HG02973 (cell line): ENCODE data around the gene SLC39A3.

Source experiments
- ATAC-seq: cut with Tn5 transposase; IDR thresholded peaks from one replicate; pipeline ENCODE4 v1.9.1; 2021; ENCODE audit warnings: moderate library complexity; ENCODE audit not compliant: unreplicated experiment

The SLC39A3 gene

DNA sequence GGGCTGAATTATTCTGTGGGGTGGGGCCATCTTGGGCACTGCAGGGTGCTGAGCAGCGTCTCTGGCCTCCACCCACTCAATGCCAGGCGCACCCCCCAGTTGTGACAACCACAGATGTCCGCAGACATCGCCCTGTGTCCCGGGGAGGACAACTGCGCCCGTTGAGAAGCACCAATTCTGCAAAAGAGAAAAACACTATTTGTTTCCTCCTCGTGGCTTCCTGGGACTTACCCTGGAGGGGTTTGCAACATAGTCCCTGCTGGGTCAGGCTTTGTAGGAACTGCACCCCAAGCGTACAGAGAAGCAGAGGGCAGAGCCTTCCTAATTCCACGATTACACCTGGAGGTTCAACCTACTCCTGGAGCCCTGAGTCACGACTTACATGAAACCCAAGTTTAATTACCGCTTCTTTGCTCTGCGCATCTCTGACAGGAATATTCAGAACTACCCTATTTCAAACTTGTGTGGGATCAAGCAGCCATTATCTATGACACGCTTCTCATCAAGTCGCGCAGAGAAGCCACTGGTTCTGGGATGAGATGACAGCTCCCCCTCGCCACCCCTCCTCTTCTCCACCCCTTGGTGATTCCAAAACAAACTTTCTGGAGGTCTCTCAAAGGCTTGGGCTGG is 11.1 kb upstream of the SLC39A3 start:
- ATAC-seq: no peak

DNA sequence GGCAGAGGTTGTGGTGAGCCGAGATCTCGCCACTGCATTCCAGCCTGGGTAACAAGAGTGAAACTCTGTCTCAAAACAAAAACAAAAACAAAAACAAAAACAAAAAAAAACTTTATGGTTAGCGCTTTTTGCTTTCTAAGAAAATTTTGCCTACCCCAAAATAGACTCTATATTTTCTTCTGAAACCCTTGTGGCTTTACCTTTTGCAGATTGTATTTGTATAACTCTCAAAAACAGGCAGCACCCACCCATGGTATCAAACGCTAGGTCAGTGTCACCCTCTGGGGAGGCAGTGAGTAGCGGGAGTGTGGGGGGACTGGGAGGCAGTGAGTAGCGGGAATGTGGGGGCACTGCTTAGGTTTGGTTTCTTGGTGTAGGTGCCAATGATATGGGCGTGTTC is 7.5 kb upstream of the SLC39A3 start:
- no peak for ATAC-seq

DNA sequence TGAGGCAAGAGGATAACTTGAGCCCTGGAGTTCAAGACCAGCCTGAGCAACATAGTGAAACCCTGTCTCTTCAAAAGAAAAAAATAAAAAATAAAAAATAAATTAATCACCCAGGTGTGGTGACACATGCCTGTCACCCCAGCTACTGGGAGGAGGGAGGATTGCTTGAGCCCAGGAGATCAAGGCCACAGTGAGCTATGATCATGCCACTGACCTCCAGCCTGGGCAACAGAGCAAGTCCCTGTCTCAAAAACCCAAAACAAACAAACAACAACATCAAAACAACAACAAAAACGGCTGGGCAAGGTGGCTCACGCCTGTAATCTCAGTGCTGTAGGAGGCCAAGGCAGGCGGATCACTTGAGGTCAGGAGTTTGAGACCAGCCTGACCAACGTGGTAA is 4.3 kb upstream of the SLC39A3 start:
- no peak for ATAC-seq

- no peak for ATAC-seq
Observed at GRCh38 chr19:2743099-2743498, 3.3 kb upstream of the SLC39A3 start.

DNA sequence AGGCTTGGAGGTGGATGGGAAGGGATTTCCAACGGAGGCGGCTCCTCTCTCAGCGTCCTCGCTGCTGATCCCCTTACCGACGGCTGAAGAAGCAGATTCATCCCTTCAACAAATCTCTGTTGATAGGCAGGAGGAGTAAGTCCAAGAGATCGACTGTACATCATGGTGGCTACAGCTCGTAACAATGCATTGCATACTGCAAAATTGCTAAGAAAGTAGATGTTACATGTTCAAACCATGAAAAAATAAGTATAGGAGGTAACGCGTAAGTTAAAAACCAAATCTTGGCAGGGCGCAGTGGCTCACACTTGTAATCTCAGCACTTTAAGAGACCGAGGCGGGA is 468 bp upstream of the SLC39A3 start:
- no peak for ATAC-seq

DNA sequence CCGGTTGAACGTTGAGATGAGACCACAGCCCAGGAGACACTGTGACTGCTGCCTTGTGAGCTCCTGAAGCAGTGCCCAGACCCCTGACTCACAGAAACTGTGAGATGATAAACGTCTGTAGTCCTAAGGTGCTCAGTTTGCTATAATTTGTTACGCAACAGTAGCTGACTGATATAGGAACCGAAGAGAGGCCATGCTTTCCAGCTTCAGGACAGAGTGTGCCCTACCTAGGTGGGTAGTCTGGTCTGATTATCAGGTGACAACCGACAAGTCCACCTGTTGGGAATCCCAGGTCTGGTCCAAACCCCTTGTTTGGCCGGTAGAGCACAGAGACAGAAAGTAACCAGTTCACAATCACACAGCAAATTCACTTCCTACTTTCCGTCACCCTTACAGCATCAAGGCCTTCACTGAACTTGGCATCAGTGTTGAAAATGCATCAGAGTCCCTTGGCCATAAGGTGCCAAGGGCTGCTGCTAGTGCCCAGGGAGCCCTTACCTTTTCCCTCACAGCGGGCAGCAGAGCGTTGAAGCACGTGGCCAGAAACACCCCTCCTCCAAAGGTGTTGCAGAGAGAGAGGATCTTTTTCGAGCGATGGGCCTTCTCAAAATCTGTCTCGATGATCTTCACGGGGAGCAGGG is 3.1 kb downstream of the SLC39A3 start:
- no peak for ATAC-seq

DNA sequence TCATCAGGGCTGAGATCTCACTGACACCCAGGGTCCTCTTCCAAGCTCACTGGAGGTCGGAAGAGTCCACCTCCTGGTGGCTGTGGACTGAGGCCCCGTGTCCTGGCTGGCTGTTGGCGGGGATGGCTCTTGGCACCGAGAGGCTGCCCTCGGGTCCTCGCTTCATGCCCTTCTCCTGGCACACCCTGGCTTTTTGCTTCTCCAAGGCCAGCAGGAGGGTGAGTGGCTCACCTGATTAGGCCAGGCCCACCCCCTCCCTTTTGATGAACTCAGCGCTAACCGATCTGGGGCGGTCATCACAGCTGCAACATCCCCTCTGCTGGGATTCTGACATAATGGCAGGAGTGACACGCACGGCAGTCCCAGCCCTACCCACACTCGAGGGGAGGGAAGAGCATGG is 4.4 kb downstream of the SLC39A3 start:
- no peak for ATAC-seq

DNA sequence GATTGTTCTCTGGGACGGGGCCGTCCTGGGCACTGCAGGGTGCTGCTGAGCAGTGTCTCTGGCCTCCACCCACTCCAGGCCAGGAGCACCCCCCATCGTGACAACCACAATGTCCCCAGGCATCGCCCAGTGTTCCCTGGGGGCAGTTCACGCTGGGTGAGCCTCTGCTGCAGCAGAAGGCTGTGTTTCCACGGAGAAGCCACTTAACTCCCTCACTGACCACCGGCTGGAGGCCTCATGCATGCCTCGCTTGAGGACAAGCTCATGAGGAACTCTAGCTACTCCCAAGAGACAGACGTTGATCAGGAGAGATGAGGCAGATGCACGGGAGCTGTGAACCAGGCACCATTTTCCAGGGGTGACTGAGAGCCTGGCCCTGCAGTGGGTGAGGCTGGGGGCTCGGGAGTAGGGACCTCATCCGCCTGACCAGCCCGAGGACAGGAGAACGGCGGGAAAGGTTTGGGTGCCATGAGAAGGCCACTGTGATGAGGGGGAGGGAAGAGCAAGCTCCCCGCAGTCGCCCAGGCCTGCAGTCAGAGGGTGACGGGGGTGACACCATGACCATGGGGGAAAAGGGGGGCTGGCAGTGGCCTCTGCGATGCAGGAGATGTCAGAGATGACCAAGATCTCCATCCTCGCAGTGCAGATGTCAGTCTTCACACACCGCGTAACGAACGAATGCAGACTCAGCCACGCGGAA is 5.1 kb downstream of the SLC39A3 start:
- no peak for ATAC-seq

- ATAC-seq: no peak
Observed at GRCh38 chr19:2733930-2734588, 5.8 kb downstream of the SLC39A3 start.

DNA sequence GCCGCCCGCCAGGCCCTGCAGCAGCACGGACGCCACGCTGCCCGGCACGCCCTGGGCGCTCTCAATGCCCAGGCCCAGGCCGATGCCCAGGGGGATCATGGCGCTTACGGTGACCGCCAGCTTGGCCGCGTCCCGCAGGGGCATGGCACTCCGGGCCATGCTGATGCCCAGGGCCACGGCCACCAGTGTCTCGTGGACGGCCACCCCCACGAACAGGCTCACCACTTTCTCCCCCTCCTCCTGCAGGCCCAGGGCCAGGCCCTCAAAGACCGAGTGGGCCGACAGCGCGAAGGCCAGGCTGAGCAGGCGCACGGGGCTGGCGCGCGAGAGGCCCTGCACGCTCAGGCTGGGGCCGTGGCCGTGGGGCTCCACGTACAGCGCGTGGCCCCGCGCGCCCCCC is 6.9 kb downstream of the SLC39A3 start:
- ATAC-seq: no peak

GRCh38 chr19:2732157-2732725 is 7.6 kb downstream of the SLC39A3 start:
- no peak for ATAC-seq

DNA sequence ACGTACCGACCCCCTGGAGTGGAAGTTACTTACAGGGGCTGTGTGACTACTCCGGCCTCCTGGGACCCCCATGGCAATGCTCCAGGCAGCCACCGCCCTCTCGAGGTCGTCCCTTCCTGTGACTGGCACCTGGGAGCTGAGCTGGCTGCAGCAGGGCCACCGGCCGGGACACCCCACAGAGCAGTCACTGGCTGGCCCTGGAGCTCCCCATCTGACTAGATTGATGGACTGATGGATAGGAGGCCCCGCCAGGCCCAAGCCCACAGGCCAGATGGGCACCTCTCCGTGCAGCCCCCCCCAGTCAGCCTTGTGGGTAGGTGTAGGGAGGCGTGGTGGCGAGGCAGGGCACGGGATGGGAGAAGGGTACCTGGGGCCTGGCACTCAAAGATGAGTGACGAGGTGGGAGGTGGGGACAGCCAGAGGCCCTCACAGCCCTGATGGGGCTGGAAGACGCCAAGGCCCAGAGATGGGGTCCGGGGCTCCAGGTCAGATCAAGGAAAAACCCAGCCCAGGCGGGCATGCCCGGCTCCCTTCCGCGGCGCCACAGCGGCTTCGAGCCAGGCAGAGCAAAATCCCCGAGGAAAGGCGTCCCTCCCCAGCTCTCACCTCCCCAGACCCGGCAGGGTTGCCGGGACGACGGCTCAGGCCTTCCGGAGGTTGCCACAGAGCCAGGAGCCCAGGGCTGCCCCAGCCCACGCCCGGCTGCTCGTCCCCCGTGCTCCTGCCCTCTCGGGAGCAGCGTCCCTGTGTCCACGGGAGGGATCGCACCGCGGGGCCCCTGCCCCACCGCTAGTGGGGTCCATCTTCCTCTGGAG is 8.4 kb downstream of the SLC39A3 start:
- ATAC-seq: no peak

DNA sequence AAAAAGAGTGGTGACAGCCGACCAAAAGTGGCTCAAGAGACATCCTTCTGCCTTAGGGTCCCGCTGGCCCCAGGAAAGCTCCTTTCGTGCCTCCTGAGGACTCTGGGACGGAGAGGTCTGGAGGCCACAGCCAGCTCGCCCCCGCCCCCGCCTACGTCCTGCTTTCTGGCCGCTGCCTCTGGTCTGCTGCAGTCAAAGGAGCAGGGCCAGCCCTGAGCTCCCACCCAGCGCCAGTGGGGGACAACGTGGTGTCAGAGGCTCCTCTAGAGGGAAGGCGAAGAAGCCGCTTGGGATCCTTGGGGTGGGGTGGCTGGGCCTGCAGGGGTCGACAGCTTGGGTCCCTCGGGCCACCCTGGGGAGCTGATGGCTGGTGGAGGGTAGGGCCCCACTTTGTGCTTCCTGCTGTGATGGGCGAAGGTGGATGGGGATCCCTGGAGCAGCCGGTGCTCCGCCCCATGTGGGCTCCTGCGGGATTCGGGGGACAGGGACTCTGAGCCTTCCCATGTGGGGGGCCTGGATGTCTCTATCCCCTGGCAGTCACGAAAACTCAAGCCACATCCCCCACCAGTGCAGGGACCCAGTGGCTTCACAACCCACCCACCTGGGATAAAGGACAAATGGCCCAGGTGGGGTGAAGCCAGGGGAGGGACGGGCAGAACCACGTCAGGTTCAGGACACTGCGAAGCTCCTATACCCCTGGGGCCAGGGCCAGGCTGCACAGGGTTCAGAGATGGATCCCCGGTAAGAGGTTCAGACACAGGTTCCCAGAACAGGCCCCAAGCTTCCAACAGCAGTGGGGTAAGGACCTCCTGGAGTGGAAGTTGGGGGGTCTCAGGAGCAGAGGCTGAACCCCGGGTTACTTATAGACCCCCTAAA is 9.6 kb downstream of the SLC39A3 start:
- ATAC-seq: no peak

- ATAC-seq: no peak
Observed at GRCh38 chr19:2728783-2729387, 10.9 kb downstream of the SLC39A3 start.

GRCh38 chr19:2727640-2727944 is 12.2 kb downstream of the SLC39A3 start:
- no peak for ATAC-seq

- ATAC-seq: no peak
Observed at GRCh38 chr19:2726904-2727639, 12.7 kb downstream of the SLC39A3 start.

GRCh38 chr19:2726160-2726855 is 13.5 kb downstream of the SLC39A3 start:
- no peak for ATAC-seq

- no peak for ATAC-seq
Observed at GRCh38 chr19:2724148-2724557, 15.7 kb downstream of the SLC39A3 start.
